Calu3 (cell line): ENCODE measurements around the gene ZSWIM8. TPM values are rescaled to one million over a fixed set of nuclear protein-coding genes. Genes with fewer than 3 reads are reported as not detected.
"Not testable (repeated sequence)": the region's sequence is repeated elsewhere in the genome, so short reads cannot be mapped to it uniquely, and the experiment has no call there.

Experiments used
- BruUV-seq: library from RNA; stranded (reverse); fragments of 400-500 nt; replicated peaks from 2 replicates; lab custom pipeline; 2021; lab: Mats Ljungman, UMichigan
- CTCF ChIA-PET: fragments of 300-600 bp; sonication (Branson Sonifier 250); formaldehyde crosslinking; loops from one replicate; lab custom pipeline; 2022; ENCODE audit warnings: antibody characterized with exemption; lab: Charles Lee
- DNase-seq: peaks from one replicate; pipeline ENCODE4 v3.0.0; 2022
- H3K27ac Mint-ChIP-seq: one replicate; pipeline ENCODE4 v1.8.0; 2022; ENCODE audit warnings: mixed read lengths; ENCODE audit not compliant: unreplicated experiment
- H3K27me3 Mint-ChIP-seq: one replicate; pipeline ENCODE4 v1.8.0; 2022; ENCODE audit warnings: mixed read lengths; ENCODE audit not compliant: unreplicated experiment
- H3K36me3 Mint-ChIP-seq: one replicate; pipeline ENCODE4 v1.8.0; 2022; ENCODE audit warnings: mild to moderate bottlenecking, moderate library complexity, mixed read lengths; ENCODE audit not compliant: insufficient read depth, unreplicated experiment
- H3K4me1 Mint-ChIP-seq: one replicate; pipeline ENCODE4 v1.8.0; 2022; ENCODE audit warnings: mild to moderate bottlenecking, low read depth, mixed read lengths; ENCODE audit not compliant: unreplicated experiment
- H3K4me3 Mint-ChIP-seq: one replicate; pipeline ENCODE4 v1.8.0; 2022; ENCODE audit warnings: mild to moderate bottlenecking, low read depth, moderate library complexity, mixed read lengths; ENCODE audit not compliant: unreplicated experiment
- H3K9me3 Mint-ChIP-seq: one replicate; pipeline ENCODE4 v1.8.0; 2022; ENCODE audit warnings: low read depth, mixed read lengths; ENCODE audit not compliant: unreplicated experiment
- intact Hi-C: fragments of 100-400 bp; cut with micrococcal nuclease; formaldehyde crosslinking; loops from one replicate; pipeline ENCODE4 v1.10.0; 2022; ENCODE audit not compliant: unreplicated experiment
- total RNA-seq: library from RNA; stranded (reverse); gene quantifications from 2 replicates; pipeline ENCODE4 v1.2.3, GENCODE V29; 2022
- TF ChIP-seq, protein P1 (sequence below): fragments of 200-600 bp; IDR thresholded peaks from one replicate; pipeline ENCODE4 v1.8.0; 2022; ENCODE audit warnings: antibody characterized with exemption; ENCODE audit not compliant: unreplicated experiment

The ZSWIM8 gene
- total RNA-seq, 1 experiment from 2014 or later: 59.9 TPM

DNA sequence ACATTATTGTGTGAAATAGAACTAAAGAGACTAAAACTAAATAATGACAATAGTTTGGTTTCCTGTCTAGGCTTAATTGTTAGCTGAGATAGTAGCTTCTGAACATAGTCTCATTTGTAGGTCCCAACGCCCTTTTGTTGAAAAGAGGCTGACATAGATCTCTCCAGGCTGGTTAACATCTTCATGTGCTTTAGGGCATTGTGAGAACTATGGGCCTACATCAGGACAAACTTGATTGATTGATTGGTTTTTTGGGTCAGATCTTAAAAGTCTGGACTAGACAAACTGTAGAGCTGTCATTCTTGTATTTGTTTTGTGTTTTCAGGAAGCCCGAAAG is 2.7 kb upstream of the ZSWIM8 start:
- no peak for DNase-seq
- TF ChIP-seq, protein P1, sequence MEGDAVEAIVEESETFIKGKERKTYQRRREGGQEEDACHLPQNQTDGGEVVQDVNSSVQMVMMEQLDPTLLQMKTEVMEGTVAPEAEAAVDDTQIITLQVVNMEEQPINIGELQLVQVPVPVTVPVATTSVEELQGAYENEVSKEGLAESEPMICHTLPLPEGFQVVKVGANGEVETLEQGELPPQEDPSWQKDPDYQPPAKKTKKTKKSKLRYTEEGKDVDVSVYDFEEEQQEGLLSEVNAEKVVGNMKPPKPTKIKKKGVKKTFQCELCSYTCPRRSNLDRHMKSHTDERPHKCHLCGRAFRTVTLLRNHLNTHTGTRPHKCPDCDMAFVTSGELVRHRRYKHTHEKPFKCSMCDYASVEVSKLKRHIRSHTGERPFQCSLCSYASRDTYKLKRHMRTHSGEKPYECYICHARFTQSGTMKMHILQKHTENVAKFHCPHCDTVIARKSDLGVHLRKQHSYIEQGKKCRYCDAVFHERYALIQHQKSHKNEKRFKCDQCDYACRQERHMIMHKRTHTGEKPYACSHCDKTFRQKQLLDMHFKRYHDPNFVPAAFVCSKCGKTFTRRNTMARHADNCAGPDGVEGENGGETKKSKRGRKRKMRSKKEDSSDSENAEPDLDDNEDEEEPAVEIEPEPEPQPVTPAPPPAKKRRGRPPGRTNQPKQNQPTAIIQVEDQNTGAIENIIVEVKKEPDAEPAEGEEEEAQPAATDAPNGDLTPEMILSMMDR: no peak
- CTCF ChIA-PET: interaction anchor here (0.9 to 1.0 kb wide), 2 partner anchors 10 to 104 kb away, joined by 3 to 4 read pairs; a partner anchor contains a TSS
- Mint-ChIP-seq H3K27me3 (no peaks in the 10 kb centered on the region), H3K4me1 (peaks cover 36% of the 10 kb centered on the region), H3K27ac (peak overlapping the region; percentile 92), H3K9me3 (no peaks in the 10 kb centered on the region), H3K36me3 (peaks cover 56% of the 10 kb centered on the region), H3K4me3 (peak overlapping the region; percentile 93)
- BruUV-seq: TSS peak; percentile 59
- intact Hi-C loops: no loop called here

DNA sequence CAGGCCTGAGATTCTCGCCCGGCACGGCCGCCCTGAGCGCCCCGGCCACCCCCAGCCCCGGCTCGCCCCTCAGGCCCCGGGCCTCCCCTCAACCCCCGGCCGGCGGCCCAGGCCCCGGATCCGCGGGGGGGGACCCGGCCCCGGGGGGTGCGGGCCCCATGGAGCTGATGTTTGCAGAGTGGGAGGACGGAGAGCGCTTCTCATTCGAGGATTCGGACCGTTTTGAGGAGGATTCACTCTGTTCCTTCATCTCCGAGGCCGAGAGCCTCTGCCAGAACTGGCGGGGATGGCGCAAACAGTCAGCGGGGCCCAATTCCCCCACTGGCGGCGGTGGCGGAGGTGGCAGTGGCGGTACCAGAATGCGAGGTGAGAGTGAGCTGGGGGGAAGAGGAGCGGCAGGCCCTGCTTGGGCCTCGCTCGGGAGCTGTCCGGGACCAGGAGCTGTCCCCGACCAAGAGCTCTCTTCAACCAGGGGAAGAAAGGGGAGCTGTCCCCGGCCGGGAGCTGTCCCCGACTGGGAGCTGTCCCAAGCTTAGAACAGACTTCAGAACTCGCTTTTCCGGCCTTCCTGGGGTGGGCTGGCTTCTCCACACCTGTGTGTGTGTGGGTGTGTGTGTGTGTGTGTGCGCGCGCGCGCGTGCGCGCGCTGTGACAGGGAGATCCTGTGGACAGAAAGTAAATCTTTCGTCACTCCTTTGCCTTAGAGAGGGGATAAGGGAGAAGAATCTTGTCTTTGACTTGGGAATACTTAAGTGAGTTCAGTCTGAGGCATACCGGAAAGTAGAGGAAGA is 510 bp downstream of the ZSWIM8 start:
- peaks cover 45% of the 10 kb centered on the region for H3K36me3 Mint-ChIP-seq
- no peaks in the 10 kb centered on the region for H3K27me3 Mint-ChIP-seq
- TF ChIP-seq, protein P1: no peak
- intact Hi-C loops: no loop called here
- TSS peak; percentile 5 for BruUV-seq
- CTCF ChIA-PET: no interaction called here
- peak; percentile 58 for DNase-seq
- H3K27ac Mint-ChIP-seq: peak overlapping the region; percentile 6
- H3K4me3 Mint-ChIP-seq: peak overlapping the region; percentile 78
- peaks cover 31% of the 10 kb centered on the region for H3K4me1 Mint-ChIP-seq
- no peaks in the 10 kb centered on the region for H3K9me3 Mint-ChIP-seq

DNA sequence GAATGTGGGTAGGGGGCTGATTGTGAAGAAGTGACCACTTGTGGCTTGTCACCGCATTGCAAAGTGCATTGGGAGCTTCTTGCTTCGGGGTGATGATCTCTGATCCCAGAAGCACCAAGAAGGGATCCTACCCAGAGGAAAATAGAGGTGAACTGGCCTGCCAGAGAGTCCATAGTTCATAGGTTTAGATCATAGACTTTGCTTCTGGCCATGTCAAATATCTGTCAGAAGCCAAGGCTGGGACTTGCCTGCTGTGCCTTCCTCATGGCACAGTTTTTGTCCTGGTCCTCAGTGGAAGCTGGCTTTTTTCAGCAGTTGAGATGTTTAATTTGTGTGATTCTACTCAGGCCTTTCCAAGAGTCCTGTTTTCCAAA is 1.1 kb downstream of the ZSWIM8 start:
- DNase-seq: no peak
- Mint-ChIP-seq H3K36me3 (peaks cover 41% of the 10 kb centered on the region), H3K4me1 (peaks cover 29% of the 10 kb centered on the region), H3K4me3 (peak overlapping the region; percentile 78), H3K27me3 (no peaks in the 10 kb centered on the region), H3K9me3 (no peaks in the 10 kb centered on the region), H3K27ac (peak overlapping the region; percentile 6)
- intact Hi-C loops: no loop called here
- no TSS peak for BruUV-seq
- CTCF ChIA-PET: no interaction called here
- TF ChIP-seq, protein P1: peak; percentile 22

DNA sequence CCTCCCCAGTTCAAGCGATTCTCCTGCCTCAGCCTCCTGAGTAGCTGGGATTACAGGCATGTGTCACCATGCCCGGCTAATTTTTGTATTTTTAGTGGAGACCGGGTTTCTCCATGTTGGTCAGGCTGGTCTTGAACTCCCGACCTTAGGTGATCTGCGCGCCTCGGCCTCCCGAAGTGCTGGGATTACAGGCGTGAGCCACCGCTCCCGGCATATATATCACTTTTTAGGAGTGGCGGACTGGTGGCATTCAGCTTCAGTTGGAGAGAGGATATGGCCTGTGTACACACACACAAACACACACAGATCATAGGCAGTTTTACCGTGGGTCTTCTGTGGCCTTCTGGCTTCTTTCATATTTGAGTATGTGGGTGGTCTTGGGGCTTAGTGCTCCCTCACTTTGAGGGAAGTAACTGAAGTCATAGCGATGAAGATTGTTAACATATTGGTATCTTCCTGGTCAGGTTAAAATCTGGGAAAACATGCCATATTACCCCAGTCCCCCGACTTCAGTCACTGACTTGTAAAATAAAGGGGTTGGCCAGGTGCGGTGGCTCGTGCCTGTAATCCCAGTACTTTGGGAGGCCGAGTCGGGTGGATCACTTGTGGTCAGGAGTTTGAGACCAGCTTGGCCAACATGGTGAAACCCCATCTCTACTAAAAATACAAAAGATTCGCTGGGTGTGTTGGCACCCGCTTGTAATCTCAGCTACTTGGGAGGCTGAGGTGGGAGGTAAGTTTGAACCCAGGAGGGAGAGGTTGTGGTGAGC is 1.8 kb downstream of the ZSWIM8 start:
- CTCF ChIA-PET, H3K9me3 Mint-ChIP-seq, DNase-seq, H3K27me3 Mint-ChIP-seq, intact Hi-C loops, H3K4me3 Mint-ChIP-seq, BruUV-seq, H3K27ac Mint-ChIP-seq: not testable (repeated sequence)
- Mint-ChIP-seq H3K36me3 (peaks cover 34% of the 10 kb centered on the region), H3K4me1 (peaks cover 29% of the 10 kb centered on the region)
